ENCODE data around the gene GRIP2.

- TF ChIP-seq NFRKB (IDR thresholded peaks at IDR 0.05), result no peak
- TF ChIP-seq SP1 (IDR thresholded peaks at IDR 0.05), result no peak
- TF ChIP-seq L3MBTL2 (conservative IDR thresholded peaks at IDR 0.05), result no peak
- TF ChIP-seq FOXA1 (IDR thresholded peaks at IDR 0.05), result no peak
- no peak for TF ChIP-seq HDGF (IDR thresholded peaks at IDR 0.05; ENCODE audit: borderline replicate concordance)
- TF ChIP-seq, protein P1, sequence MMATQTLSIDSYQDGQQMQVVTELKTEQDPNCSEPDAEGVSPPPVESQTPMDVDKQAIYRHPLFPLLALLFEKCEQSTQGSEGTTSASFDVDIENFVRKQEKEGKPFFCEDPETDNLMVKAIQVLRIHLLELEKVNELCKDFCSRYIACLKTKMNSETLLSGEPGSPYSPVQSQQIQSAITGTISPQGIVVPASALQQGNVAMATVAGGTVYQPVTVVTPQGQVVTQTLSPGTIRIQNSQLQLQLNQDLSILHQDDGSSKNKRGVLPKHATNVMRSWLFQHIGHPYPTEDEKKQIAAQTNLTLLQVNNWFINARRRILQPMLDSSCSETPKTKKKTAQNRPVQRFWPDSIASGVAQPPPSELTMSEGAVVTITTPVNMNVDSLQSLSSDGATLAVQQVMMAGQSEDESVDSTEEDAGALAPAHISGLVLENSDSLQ (IDR thresholded peaks at IDR 0.05), result no peak
- TF ChIP-seq BHLHE40 (IDR thresholded peaks at IDR 0.05; ENCODE audit: borderline replicate concordance), result no peak
- no peak for TF ChIP-seq FOXM1 (IDR thresholded peaks at IDR 0.05; ENCODE audit: borderline replicate concordance)
Observed at GRCh38 chr3:14490831-14491230, 49.3 kb downstream of the GRIP2 start.
